GM08714 (cell line): ENCODE results near the gene MRPL1.

Experiments
- H3K4me3 ChIP-seq: fragments of 200-500 bp; sonication (Bioruptor generic); 2 replicates; pipeline ENCODE4 v1.5.1; 2014; ENCODE audit warnings: mild to moderate bottlenecking, low read length, inconsistent platforms
- ZNF274 ChIP-seq: IDR thresholded peaks from 2 replicates; pipeline ENCODE4 v1.6.1; 2012; ENCODE audit warnings: mild to moderate bottlenecking, low read depth, low read length

Gene MRPL1

DNA sequence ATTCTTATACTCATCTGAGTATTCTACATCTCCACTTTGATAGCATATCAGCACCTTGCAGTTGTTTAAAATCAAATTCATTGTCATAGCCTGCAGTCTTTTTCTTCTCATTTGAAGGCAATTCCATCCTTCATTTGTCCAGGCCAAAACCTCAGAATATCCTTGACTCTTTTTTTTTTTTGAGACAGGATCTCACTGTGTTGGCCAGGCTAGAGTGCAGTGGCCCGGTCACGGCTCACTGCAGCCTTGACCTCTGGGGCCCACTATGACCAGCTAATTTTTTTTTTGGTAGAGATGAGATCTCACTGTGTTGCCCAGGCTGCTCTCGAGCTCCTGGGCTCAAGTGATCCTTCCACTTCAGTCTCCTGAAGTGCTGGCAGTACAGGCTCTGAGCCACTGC, 2.6 kb downstream of the MRPL1 start:
- TF ChIP-seq ZNF274: no peak

DNA sequence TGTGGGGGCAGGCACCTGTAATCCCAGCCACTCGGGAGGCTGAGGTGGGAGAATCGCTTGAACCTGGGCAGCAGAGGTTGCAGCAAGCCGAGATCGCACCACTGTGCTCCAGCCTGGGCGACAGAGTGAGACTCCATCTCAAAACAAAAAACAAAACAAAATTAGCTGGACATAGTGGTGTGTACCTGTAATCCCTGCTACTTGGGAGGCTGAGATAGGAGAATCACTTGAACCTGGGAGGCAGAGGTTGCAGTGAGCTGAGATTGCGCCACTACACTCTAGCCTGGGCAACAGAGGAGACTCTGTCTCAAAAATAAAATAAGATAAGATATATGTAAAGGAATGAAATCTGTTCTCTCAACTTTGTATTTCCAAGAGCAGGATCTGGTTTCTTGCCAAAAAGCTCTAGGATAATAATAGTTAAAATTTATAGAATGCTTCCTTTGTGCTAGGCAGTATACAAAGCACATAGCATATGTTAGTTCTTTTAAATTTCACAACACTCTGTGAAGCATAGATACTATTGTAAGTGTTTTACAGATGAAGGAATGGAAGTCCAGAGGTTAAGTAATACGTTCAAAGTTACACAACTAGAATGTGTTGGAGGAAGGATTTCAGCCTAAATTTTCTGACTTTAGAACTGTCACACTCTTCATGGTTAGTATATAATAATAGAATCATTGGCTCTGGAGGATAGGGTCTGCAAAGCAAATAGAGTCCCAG, 10.3 kb downstream of the MRPL1 start:
- no peak for TF ChIP-seq ZNF274
- H3K4me3 ChIP-seq: no peak overlapping the region

More for the DNA sequence above, 2.6 kb downstream of the MRPL1 start:
- no peak overlapping the region for H3K4me3 ChIP-seq

DNA sequence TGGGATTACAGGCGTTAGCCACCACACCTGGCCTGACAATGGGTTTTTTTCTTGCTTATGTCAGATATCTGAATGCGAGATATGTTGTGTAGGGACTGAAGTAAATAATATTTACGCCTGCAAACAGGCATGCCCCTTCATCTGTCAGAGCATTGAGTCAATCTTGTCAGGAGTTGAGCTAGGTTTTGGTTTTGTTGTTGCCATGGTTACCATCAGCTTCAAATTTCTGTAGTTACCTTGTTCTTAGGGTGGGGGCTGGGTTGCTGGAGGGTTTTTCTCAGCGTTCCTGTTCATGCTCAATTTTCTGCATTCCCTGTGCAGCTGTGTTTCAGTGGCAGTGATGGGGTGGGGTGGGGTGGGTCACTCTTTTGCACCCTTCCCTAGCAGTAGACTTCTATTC, 14.5 kb downstream of the MRPL1 start:
- TF ChIP-seq ZNF274: no peak
- no peak overlapping the region for H3K4me3 ChIP-seq

DNA sequence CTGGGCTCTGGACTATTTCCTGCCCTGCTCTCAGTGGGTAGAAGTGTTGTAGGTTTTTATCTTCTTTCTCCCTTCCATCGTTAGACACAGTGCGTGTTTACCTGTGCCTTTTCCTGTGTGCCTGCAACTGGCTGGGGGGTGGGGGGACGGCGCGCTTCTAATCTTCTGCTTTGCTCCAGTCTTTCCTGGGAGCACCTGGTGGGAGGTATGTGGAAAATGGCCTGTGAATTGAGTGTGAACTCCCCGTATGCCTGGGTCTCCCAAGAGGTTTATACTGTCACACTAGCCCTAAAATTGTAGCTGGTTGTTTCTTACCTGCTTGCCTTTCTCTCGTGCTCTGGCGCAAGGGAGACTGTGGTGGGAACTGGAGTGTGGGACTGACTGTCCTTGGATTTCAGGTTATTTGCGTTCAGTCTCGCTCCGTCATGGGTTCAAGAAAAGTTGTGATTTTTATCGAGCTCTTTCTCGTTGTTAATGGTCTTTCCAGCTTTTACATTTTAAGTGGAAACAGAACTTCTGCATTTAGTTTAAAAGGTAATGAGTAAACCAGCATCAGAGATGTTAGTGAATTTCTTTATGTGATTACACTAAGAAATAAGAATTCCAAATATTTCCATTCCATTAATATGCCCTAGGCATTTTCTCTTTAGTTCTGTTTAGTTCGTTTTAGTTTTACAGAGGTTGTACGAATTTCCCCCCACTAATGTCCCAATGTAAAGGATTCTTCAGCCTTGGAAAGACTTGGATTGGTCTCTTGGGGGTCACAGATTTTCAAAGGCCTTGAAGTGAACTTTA, 15.3 kb downstream of the MRPL1 start:
- H3K4me3 ChIP-seq: no peak overlapping the region
- TF ChIP-seq ZNF274: no peak

DNA sequence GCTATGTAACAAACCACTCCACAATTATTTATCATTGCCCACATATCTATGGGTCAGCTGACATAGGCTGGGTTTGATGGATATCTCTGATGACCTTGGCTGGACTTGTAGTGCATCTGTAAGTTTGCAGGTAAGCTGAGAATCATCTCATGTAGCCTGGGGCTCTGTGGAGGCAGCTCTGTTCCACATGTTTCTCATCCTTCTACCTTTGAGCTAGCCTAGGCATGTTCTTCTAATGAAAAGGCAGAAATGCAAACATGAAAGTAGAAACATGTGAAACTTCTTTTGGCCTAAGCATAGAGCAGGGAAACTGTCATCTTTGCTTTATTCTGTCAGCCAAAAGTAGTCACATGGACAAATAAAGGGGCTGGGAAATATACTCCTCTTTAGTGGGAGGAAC, 18.2 kb downstream of the MRPL1 start:
- H3K4me3 ChIP-seq: no peak overlapping the region
- no peak for TF ChIP-seq ZNF274

DNA sequence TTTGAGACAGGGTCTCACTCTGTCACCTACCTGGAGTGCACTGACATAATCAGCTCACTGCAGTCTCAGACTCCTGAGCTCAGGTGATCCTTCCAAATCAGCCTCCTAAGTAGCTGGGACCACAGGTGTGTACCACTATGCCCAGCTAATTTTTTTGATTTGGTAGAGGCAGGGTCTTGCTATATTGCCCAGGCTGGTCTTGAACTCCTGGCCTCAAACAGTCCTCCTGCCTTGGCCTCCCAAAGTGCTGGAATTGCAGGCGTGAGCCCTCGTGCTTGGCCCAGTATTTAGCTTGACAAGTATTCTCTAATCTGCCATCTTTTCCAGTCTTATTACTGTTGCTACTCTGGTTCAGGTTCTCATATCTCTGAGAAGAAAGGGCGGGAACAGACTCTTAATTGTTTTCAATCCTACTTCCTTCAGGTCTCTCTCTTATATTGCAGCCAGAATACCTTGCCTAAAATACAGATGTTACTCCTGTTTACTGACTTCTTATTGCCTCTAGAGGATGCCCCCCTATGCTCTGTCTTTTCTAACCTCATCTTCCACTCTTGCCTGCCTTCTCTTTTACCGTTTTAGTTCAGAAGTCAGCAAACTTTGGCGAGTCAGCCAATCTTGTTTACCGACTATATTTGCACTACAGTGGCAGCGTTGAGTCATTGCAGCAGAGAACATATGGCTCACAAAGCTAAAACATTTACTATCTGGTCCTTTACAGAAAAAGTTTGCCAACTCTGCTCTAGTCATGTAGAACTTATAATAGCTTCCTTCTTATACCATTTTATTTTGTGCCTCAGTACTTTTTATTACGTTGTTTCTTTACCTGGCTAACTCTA, 19.0 kb downstream of the MRPL1 start:
- no peak overlapping the region for H3K4me3 ChIP-seq
- no peak for TF ChIP-seq ZNF274

DNA sequence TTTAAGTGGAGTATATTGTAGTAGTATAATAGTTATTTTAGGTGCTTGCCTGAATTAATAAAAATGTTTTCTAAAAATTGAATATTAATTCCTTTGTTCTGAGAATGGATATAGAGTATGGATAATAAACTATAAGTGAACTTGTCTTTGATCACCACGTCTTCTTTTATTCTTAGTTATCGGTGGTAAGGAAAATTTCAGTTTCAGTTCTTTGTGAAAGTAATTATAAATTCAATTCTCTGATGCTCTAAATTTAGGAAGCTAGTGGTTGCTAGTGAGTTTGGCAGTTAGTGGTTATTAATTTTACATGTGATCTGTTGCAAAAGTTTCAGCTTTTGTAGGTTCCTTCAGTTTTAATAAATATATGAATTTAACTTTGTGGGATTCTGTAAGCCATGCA, 30.8 kb downstream of the MRPL1 start:
- TF ChIP-seq ZNF274: no peak
- no peak overlapping the region for H3K4me3 ChIP-seq

DNA sequence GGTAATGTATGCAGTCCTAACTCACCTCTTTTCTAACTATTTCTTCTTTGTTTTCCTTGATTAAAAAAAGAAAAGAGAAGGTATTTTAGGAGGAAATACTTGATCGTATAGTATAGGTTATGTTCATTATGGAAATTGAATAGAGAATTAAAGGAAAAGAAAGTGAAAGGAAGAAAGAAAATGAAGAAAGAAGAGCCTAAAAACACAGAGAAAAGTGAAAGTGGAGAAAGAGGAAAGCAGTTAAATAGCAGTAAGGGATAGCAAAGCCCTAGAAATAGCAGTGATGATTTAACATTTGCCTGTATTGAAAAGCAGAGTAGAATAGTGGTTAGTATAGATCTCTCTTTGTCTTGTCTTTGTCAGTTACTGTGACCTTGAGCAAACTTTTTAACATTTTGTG, 37.0 kb downstream of the MRPL1 start:
- no peak for TF ChIP-seq ZNF274
- H3K4me3 ChIP-seq: no peak overlapping the region

DNA sequence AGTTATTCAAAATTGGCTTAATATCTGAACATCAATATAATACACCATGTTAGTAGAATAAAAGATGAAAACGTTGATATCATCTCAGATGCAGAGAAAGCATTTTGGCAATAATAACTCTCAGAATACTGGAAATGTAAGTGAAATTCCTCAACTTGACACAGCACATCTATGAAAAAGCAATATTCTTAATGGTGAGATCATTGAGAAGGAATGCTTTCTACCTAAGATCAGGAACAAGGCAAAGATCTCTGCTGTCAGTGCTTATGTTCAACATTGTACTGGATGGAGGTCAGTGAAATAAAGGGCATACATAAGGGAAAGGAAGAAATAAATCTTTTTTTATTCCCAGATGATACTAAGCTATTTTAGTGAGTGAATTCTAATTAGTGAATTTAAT, 40.6 kb downstream of the MRPL1 start:
- H3K4me3 ChIP-seq: no peak overlapping the region
- TF ChIP-seq ZNF274: no peak

DNA sequence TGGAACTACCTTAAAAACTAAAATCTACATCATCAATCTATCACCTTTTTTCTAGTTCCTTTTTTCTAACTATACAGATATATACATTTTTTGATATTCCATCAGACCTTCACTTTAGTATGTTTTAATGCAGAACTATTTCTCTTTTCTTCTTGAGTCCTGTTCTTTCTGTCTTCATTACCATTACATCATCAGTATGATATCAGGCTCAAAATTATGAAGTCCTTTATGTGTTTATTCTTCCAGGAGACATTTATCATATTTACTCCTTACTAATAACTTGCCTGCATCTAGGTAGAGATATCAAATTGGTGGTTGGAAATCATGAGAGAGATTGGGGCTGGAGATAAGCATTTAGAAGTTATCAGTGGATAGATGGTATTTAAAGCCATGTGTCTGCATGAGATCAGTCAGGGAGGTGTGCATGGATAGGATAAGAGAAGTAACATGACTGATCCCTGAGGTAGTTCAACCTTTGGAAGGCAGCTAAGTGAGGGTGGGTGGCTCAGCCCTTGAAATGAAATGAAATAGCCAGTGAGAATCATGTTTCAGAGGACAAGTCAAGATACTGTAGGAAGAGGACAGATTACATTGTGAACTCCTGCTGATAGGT, 43.1 kb downstream of the MRPL1 start:
- no peak for TF ChIP-seq ZNF274
- H3K4me3 ChIP-seq: no peak overlapping the region

DNA sequence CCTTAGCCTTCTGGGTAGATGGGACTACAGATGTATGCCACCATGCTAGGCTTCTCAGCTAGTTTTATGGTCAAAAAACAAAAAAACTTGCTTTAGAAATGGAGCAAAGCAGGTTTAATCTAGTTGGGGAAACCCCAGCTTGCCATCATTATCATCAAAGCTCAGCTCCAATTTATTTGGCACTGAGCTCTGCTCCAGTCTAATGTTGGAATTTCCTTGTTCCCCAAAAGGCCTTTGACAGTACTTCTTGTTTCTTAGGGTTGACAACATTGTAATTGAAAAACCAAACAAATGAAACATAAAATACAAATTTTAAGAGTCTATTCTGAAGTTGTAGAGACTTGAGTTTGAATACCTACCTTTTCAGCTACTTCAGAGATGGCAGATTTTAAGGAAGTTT, 48.0 kb downstream of the MRPL1 start:
- TF ChIP-seq ZNF274: no peak
- H3K4me3 ChIP-seq: no peak overlapping the region

DNA sequence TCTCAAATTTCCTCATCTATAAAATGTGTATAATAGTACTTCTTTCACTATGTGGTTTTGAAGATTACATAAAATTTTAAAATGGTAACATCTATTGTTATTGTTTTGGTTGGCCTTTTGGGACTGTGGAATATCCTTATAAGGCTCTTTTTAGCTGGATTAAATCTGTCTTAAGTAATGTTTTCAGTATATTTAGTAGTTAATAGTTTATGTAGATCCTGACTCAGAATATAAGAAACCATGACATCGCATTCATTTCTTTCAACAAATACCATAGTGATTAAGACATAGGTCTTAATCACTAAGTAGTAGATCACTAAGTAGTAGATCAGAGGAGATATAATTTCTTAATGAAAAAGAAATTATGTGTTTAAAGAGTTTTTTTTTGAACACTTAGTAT, 48.5 kb downstream of the MRPL1 start:
- TF ChIP-seq ZNF274: no peak

DNA sequence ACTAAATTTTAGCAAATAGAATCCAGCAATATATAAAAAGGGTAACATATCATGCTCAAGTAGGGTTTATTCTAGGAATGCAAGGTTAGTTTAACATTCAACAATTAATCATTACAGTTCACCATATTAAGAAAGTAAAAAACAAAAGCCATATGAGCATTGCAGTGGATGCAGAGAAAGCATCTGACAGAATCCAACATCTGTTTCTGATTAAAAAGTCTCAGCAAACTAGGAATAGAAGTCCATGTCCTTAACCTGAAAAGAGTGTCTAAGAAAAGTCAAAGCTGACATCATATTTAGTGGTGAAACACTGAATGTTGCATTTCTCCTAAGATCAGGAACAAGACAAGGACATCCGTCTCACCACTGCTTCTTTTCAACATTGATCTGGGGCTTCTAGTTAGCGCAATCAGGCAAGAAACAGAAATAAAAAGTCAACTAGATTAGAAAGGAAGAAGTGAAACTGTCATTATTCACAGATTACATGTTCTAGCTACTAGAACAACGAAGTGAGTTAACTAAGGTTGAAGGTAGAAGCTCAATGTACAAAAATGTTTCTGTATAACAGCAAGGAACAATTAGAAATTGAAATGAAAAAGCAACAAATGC, 49.3 kb downstream of the MRPL1 start:
- H3K4me3 ChIP-seq: no peak overlapping the region
- TF ChIP-seq ZNF274: no peak

More for the DNA sequence above, 48.5 kb downstream of the MRPL1 start:
- H3K4me3 ChIP-seq: no peak overlapping the region

DNA sequence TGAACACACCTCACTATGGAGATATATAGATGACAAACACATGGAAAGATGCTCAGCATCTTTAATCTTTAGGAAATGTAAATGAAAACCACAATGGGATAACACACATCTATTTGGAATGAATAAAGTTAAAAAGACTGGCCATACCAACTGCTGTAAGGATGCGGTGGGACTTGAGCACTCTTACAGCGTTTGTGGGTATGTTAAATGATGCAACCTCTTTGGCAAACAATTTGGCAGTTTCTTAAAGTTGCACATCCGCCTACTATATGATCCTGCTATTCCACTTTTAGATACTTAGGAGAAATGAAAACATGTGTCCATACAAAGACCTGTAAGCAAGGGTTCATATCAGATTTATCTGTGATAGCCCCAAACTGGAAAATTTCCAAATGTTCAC, 50.7 kb downstream of the MRPL1 start:
- no peak overlapping the region for H3K4me3 ChIP-seq
- TF ChIP-seq ZNF274: no peak
